Epithelial cell of esophagus (primary cell): ENCODE results near the gene WDR64.

Experiments
- DNase-seq: peaks from one replicate; pipeline ENCODE4 v3.0.0; 2010; ENCODE audit warnings: low read depth
- H3K4me3 ChIP-seq: 2 replicates; pipeline ENCODE4 v1.5.1; 2011; ENCODE audit warnings: mild to moderate bottlenecking, low read length, control low read depth
- TF ChIP-seq, protein P1 (sequence below): IDR thresholded peaks from 2 replicates; pipeline ENCODE4 v1.5.1; 2011; ENCODE audit warnings: low read depth, mild to moderate bottlenecking, low read length, control low read depth, inconsistent platforms; ENCODE audit not compliant: insufficient read depth; ENCODE audit errors: missing control alignments

WDR64 gene

DNA sequence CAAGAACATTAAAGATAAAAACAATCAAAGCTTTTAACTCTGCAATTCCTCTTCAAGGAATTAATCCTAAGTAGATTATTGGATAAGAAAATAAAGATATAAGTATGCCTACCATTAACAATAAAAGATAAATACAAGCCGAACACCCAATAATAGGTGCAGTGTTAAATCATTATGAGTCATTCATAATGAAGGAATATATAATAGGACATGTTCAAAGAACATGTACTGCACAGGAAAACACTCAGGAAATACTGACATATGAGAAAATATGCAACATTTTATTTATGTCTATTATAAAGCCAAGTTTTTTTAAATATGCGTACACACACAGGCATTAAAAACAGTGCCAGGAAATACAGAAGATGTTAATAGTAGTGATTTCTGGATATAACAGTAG, 184.9 kb downstream of the WDR64 start:
- TF ChIP-seq, protein P1, sequence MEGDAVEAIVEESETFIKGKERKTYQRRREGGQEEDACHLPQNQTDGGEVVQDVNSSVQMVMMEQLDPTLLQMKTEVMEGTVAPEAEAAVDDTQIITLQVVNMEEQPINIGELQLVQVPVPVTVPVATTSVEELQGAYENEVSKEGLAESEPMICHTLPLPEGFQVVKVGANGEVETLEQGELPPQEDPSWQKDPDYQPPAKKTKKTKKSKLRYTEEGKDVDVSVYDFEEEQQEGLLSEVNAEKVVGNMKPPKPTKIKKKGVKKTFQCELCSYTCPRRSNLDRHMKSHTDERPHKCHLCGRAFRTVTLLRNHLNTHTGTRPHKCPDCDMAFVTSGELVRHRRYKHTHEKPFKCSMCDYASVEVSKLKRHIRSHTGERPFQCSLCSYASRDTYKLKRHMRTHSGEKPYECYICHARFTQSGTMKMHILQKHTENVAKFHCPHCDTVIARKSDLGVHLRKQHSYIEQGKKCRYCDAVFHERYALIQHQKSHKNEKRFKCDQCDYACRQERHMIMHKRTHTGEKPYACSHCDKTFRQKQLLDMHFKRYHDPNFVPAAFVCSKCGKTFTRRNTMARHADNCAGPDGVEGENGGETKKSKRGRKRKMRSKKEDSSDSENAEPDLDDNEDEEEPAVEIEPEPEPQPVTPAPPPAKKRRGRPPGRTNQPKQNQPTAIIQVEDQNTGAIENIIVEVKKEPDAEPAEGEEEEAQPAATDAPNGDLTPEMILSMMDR = no peak
- no peak for DNase-seq
- no peak overlapping the region for H3K4me3 ChIP-seq

DNA sequence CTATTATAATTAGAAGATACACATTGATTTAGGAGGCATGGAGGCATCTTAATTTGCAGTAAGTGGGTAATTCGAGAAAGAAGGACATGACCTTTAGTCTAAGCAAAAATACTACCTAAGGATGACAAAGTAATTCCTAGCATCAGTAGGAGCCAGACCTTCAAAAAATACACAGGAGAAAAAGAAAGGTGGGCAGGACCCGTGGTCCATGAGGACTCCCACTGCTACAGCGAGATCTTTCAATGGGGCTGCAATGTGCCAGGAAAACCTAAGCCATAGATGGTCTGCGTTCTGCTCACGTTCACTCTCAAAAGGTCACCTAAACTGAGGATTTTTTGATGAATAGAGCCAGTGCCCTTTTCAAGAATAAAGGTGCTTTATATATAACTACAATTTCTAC, 185.3 kb downstream of the WDR64 start:
- no peak overlapping the region for H3K4me3 ChIP-seq
- DNase-seq = no peak
- TF ChIP-seq, protein P1 = no peak

DNA sequence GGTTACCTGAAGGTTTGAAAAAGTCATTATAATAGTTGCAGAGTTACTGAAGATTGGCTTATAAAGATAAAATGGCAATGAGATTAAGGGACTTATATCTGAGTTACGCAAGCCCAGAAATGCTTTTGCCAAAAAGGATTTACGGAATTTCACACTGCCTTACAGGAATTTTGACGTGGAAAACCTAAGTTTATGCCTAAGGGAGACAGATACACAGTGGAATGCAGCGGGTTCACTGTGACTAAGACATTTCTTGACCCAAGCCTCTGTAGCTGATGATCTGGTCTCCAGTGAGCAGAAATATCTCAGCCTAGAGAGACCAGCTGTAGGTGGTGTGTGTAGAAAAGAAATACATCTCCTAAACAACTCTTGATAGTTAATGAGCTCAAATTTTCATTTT, 185.8 kb downstream of the WDR64 start:
- peak; percentile 68 for DNase-seq
- TF ChIP-seq, protein P1 = no peak
- no peak overlapping the region for H3K4me3 ChIP-seq

DNA sequence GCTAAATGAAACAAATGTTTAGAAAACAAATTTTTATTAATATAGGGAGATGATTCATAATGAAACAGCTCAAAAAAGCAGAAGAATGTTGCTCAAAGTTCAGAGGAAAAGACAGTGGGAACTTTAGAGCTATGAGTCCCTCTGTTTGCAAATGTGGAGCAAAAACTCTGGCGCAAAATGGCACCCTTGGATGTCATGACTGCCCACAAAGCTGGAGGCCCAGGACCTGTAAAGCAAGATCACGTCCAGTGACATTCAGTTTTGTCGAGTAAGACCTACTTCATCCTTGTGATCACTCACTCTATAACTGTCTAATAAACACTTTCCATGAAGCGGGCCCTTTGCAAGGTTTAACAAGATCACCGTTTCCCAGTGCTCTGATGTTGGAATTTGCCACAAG, 186.8 kb downstream of the WDR64 start:
- TF ChIP-seq, protein P1 = no peak
- no peak for DNase-seq
- no peak overlapping the region for H3K4me3 ChIP-seq

DNA sequence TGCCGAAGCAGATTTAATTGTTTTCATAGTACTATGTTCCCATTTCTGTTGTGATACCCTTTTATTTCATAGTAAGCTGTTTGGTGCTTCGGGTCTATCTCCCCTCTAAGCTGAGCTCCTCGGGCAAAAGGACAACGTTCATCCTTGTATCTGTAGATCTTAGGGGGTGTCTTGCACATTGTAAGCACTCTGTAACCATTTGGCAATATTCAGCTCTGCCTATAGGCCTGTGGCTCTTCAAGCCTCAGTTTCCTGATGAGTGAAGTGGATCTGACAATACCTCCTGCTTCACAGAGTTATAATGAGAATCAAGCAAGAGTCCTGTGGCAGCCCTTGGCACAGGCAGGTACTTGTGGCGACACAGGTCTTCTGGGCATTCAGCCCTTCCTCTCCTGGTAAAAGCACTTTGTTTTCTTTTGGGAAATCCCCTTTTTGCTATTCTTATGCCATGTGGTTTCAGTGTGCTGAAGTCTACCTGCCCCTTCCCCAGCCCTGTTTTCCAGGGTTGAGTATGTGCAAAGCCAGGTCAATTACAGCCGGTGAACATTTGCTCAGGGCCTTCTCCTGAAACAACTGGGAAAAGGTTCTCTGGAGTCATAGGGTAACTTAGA, 187.4 kb downstream of the WDR64 start:
- TF ChIP-seq, protein P1 = no peak
- no peak overlapping the region for H3K4me3 ChIP-seq
- DNase-seq = no peak

DNA sequence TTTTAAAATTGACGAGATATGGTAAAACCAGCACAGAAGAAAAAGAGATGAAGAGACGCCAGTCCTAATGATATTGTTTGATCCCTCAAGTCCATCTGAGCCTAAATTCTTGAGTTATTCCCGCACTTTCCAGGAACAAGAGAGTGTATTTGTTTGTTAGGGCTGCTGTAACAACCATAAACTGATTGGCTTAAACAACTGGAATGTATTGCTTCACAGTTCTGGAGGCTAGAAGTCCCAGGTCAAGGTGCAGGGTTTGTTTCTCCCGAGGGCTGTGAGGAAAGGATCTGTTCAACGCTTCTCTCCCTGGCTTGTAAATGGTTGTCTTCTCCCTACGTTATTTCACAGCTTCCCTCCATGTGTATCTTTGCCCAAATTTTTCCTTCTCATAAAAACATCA, 188.1 kb downstream of the WDR64 start:
- TF ChIP-seq, protein P1 = no peak
- H3K4me3 ChIP-seq = no peak overlapping the region
- DNase-seq = no peak

DNA sequence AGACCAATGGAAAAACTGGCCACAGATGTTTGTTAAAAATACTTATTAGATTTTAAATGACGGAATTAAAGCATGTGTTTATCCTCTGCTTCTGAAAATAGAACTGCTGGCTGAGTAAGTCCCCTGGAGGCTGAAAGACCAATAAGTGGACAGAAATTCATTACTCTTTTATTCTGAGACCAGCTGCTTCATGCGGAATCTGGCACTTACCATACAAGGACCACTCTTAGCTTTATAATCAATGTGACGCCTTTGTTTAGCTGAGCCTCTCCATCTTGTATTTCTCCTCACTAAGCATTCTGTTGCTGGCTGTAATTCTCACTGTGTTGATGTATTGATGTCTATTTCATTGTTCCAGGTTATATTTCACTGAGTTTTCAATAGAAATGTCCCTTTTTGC, 189.6 kb downstream of the WDR64 start:
- no peak overlapping the region for H3K4me3 ChIP-seq
- DNase-seq = no peak
- TF ChIP-seq, protein P1 = no peak
